Measurements from ENCODE around the gene NRXN3.
"Not testable (repeated sequence)": the region's sequence is repeated elsewhere in the genome, so short reads cannot be mapped to it uniquely, and the experiment has no call there.

Gene NRXN3

GRCh38 chr14:78486621-78487020, 316.4 kb downstream of the NRXN3 start:
- DNase-seq (ENCODE audit: low spot score) = no peak

- not testable (repeated sequence) for DNase-seq (ENCODE audit: low spot score)
These were observed 317.4 kb downstream of the NRXN3 start for GRCh38 chr14:78487573-78487972.

- DNase-seq (ENCODE audit: low spot score) = no peak
These were observed 318.8 kb downstream of the NRXN3 start for GRCh38 chr14:78488938-78489337.

- DNase-seq (ENCODE audit: low spot score) = no peak
These were observed 320.9 kb downstream of the NRXN3 start for GRCh38 chr14:78491048-78491447.

- no peak for DNase-seq (ENCODE audit: low spot score)
These were observed 328.0 kb downstream of the NRXN3 start for GRCh38 chr14:78498062-78498595.

- no peak for DNase-seq (ENCODE audit: low spot score)
These were observed 331.7 kb downstream of the NRXN3 start for GRCh38 chr14:78501909-78502308.

GRCh38 chr14:78508023-78508422, 337.9 kb downstream of the NRXN3 start:
- no peak for DNase-seq (ENCODE audit: low spot score)

GRCh38 chr14:78509516-78509915, 339.3 kb downstream of the NRXN3 start:
- no peak for DNase-seq (ENCODE audit: low spot score)

GRCh38 chr14:78512021-78512420, 341.8 kb downstream of the NRXN3 start:
- no peak for DNase-seq (ENCODE audit: low spot score)

GRCh38 chr14:78519863-78520262, 349.7 kb downstream of the NRXN3 start:
- DNase-seq (ENCODE audit: low spot score) = no peak

- no peak for DNase-seq (ENCODE audit: low spot score)
These were observed 354.0 kb downstream of the NRXN3 start for GRCh38 chr14:78524196-78524595.

GRCh38 chr14:78524766-78525165, 354.6 kb downstream of the NRXN3 start:
- no peak for DNase-seq (ENCODE audit: low spot score)

- DNase-seq (ENCODE audit: low spot score) = no peak
These were observed 359.9 kb downstream of the NRXN3 start for GRCh38 chr14:78530078-78530477.

- no peak for DNase-seq (ENCODE audit: low spot score)
These were observed 364.0 kb downstream of the NRXN3 start for GRCh38 chr14:78534141-78534540.

- no peak for DNase-seq (ENCODE audit: low spot score)
These were observed 364.9 kb downstream of the NRXN3 start for GRCh38 chr14:78535041-78535440.

- not testable (repeated sequence) for DNase-seq (ENCODE audit: low spot score)
These were observed 371.6 kb downstream of the NRXN3 start for GRCh38 chr14:78541788-78542187.

GRCh38 chr14:78543433-78543832, 373.3 kb downstream of the NRXN3 start:
- no peak for DNase-seq (ENCODE audit: low spot score)

- DNase-seq (ENCODE audit: low spot score) = no peak
These were observed 390.9 kb downstream of the NRXN3 start for GRCh38 chr14:78561074-78561473.

GRCh38 chr14:78566026-78566858, 396.1 kb downstream of the NRXN3 start:
- peak; percentile 36 for DNase-seq (ENCODE audit: low spot score)

- no peak for DNase-seq (ENCODE audit: low spot score)
These were observed 396.6 kb downstream of the NRXN3 start for GRCh38 chr14:78566859-78567172.

GRCh38 chr14:78567343-78567742, 397.2 kb downstream of the NRXN3 start:
- DNase-seq (ENCODE audit: low spot score) = no peak

- not testable (repeated sequence) for DNase-seq (ENCODE audit: low spot score)
These were observed 403.6 kb downstream of the NRXN3 start for GRCh38 chr14:78573736-78574135.

GRCh38 chr14:78576437-78577166, 406.4 kb downstream of the NRXN3 start:
- no peak for DNase-seq (ENCODE audit: low spot score)

All from germinal center (tissue), 1 donor.